HG03457 (cell line): ENCODE results near the gene CLGN.

Experiments
- ATAC-seq: cut with Tn5 transposase; IDR thresholded peaks from one replicate; pipeline ENCODE4 v1.9.1; 2021; ENCODE audit warnings: moderate number of reproducible peaks; ENCODE audit not compliant: unreplicated experiment

CLGN gene

GRCh38 chr4:140382732-140383131, 44.7 kb downstream of the CLGN start:
- no peak for ATAC-seq

- no peak for ATAC-seq
These were observed 53.3 kb downstream of the CLGN start for GRCh38 chr4:140374130-140374477.

- peak; percentile 97 for ATAC-seq
These were observed 53.9 kb downstream of the CLGN start, which contains the start of gene SCOC for GRCh38 chr4:140373328-140374129. Gene SCOC, plus strand, starts transcription at chr4:140373646. Its CDS starts 5,525 bp downstream, at chr4:140379171.

GRCh38 chr4:140372751-140373327, 54.6 kb downstream of the CLGN start:
- peak; percentile 41 for ATAC-seq

- ATAC-seq, result no peak
These were observed 58.8 kb downstream of the CLGN start for GRCh38 chr4:140368686-140369085.

- no peak for ATAC-seq
These were observed 59.7 kb downstream of the CLGN start for GRCh38 chr4:140367738-140368137.

- no peak for ATAC-seq
These were observed 63.9 kb downstream of the CLGN start for GRCh38 chr4:140363558-140363957.

- no peak for ATAC-seq
These were observed 64.4 kb downstream of the CLGN start for GRCh38 chr4:140363051-140363450.

- ATAC-seq, result no peak
These were observed 66.3 kb downstream of the CLGN start for GRCh38 chr4:140361099-140361498.

GRCh38 chr4:140359562-140360427, 67.7 kb downstream of the CLGN start:
- peak; percentile 86 for ATAC-seq

GRCh38 chr4:140358281-140358680, 69.2 kb downstream of the CLGN start:
- no peak for ATAC-seq

GRCh38 chr4:140357868-140358267, 69.6 kb downstream of the CLGN start:
- no peak for ATAC-seq

GRCh38 chr4:140355288-140355687, 72.2 kb downstream of the CLGN start:
- ATAC-seq, result no peak

- no peak for ATAC-seq
These were observed 73.7 kb downstream of the CLGN start for GRCh38 chr4:140353786-140354185.

- ATAC-seq, result no peak
These were observed 76.1 kb downstream of the CLGN start for GRCh38 chr4:140351093-140352075.

GRCh38 chr4:140349816-140350215, 77.6 kb downstream of the CLGN start:
- ATAC-seq, result no peak

GRCh38 chr4:140346136-140346535, 81.3 kb downstream of the CLGN start:
- no peak for ATAC-seq

- ATAC-seq, result no peak
These were observed 82.8 kb downstream of the CLGN start for GRCh38 chr4:140344621-140345020.

GRCh38 chr4:140344101-140344500, 83.3 kb downstream of the CLGN start:
- ATAC-seq, result no peak

- peak; percentile 95 for ATAC-seq
These were observed 84.1 kb downstream of the CLGN start for GRCh38 chr4:140343303-140343702.
